CD4-positive, alpha-beta T cell (primary cell): ENCODE data around the gene STOM. TPM values are rescaled to one million over a fixed set of nuclear protein-coding genes. Genes with fewer than 3 reads are reported as not detected.

ENCODE experiments used
- ATAC-seq: fragments of 200-7000 bp; cut with Tn5 transposase; one replicate; pipeline ENCODE4 v1.10.0; 2022; ENCODE audit warnings: mild to moderate bottlenecking; ENCODE audit not compliant: poor library complexity
- CTCF ChIA-PET: fragments of 350-600 bp; sonication (Branson Sonifier 250); formaldehyde crosslinking; loops from one replicate; lab custom pipeline; 2021; ENCODE audit warnings: antibody characterized with exemption, inconsistent platforms; lab: Charles Lee
- POLR2A ChIA-PET: fragments of 350-600 bp; sonication (Branson Sonifier 250); formaldehyde crosslinking; loops from one replicate; lab custom pipeline; 2021; ENCODE audit warnings: antibody characterized with exemption, inconsistent platforms; lab: Charles Lee
- DNase-seq, 14 experiments: peaks; one replicate each; pipeline ENCODE4 v3.0.0-alpha.2; 2013 to 2020; ENCODE audit warnings: mixed read lengths in 2 of 14
- H3K27ac ChIP-seq, 2 donors: one replicate each; pipeline versions ENCODE4 v1.5.1 to v1.7.0; 2013; ENCODE audit warnings: low read length in 2 of 2, low read depth in 1 of 2, mild to moderate bottlenecking in 1 of 2
- H3K27me3 ChIP-seq, 2 experiments: 1 replicate in 1 of 2; 2 replicates in 1 of 2; pipeline versions ENCODE4 v1.6.1 to v1.7.0; 2013; ENCODE audit warnings: low read length in 2 of 2, control low read depth in 1 of 2, mild to moderate bottlenecking in 1 of 2, moderate library complexity in 1 of 2; ENCODE audit not compliant: insufficient read depth in 2 of 2, control insufficient read depth in 1 of 2
- H3K36me3 ChIP-seq: one replicate; pipeline ENCODE4 v1.6.1; 2013; ENCODE audit warnings: low read length, control low read depth; ENCODE audit not compliant: insufficient read depth
- H3K4me1 ChIP-seq: one replicate; pipeline ENCODE4 v1.6.1; 2013; ENCODE audit warnings: low read length, control low read depth; ENCODE audit not compliant: insufficient read depth
- H3K4me3 ChIP-seq: one replicate; pipeline ENCODE4 v1.5.1; 2013; ENCODE audit warnings: mild to moderate bottlenecking, low read length, moderate library complexity
- H3K9me3 ChIP-seq, 2 experiments: 1 replicate in 1 of 2; 2 replicates in 1 of 2; pipeline versions ENCODE4 v1.6.1 to v1.7.0; 2013; ENCODE audit warnings: low read length in 2 of 2, mild to moderate bottlenecking in 2 of 2, control low read depth in 1 of 2, moderate library complexity in 1 of 2; ENCODE audit not compliant: control insufficient read depth in 1 of 2, insufficient read depth in 1 of 2
- H3K27ac Mint-ChIP-seq: one replicate; pipeline ENCODE4 v1.8.0; 2020; ENCODE audit warnings: mixed read lengths
- H3K27me3 Mint-ChIP-seq: one replicate; pipeline ENCODE4 v1.8.0; 2021; ENCODE audit warnings: mixed read lengths
- H3K36me3 Mint-ChIP-seq: one replicate; pipeline ENCODE4 v1.8.0; 2021; ENCODE audit warnings: low read depth, mixed read lengths
- H3K4me1 Mint-ChIP-seq: one replicate; pipeline ENCODE4 v1.8.0; 2021; ENCODE audit warnings: low read depth, mixed read lengths
- H3K4me3 Mint-ChIP-seq: one replicate; pipeline ENCODE4 v1.8.0; 2020; ENCODE audit warnings: mild to moderate bottlenecking, mixed read lengths
- H3K9me3 Mint-ChIP-seq: one replicate; pipeline ENCODE4 v1.8.0; 2020; ENCODE audit warnings: mixed read lengths
- intact Hi-C, 2 experiments: fragments of 100-400 bp; cut with DNase I in 1 of 2; cut with micrococcal nuclease in 1 of 2; formaldehyde crosslinking; loops; one replicate each; pipeline versions ENCODE4 v1.15.1 to v1.9.0; 2023 to 2025; cut with DNase I, micrococcal nuclease
- total RNA-seq, 174 experiments: library from RNA in 2 of 174; stranded (reverse) in 2 of 174; gene quantifications; one replicate each; pipeline ENCODE4 v1.2.3 and lab custom pipeline; 2021 to 2026
- TF ChIP-seq, protein P1 (sequence below): fragments of 200-600 bp; IDR thresholded peaks from one replicate; pipeline ENCODE4 v1.8.0; 2022; ENCODE audit warnings: antibody characterized with exemption, mild to moderate bottlenecking

STOM gene
- total RNA-seq, 2 experiments from 2014 or later = 26.1 to 27.9 TPM

DNA sequence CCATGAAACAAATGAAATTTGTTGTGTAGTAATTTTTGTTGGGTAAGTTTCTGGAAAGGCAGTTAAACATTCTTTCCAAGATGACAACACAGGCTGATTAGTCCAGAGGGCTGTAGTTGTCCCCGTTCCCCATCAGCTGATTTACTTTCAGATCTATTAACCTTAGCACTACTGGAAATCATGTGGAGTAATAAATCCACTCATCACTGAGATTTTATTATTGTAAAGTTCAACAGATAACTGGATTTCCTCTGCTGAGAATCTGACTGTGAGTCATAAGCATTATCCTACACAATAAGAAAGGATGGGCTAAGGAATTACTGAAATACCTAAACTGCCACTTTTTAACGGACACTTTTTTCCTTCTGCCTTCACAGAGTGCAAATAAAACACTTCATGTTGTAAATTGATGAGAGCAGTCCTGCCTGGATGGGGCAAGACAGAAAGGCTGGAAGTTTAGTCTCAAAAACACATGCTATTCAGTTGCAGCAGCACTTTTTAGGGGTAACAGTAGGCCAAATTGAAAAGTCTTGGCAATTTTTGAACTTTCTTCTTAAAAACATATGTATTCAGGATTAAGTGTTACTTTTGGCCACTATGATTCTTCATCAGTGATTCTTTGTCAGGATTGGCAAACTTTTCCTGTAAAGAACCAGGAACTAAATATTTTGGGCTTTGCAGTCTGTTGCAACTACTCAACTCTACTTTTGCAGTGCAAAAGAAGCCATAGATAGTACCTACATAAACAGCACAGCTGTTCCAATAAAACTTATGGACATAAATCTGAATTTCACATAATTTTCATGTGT is 7.0 kb downstream of the STOM start:
- ChIA-PET POLR2A (interaction anchor here (1.8 kb wide), 1 partner anchor 9 kb away, joined by 8 read pairs; no protein-coding TSS in a partner anchor), CTCF (interaction anchor here (1.0 to 3.4 kb wide), 4 partner anchors 9 to 43 kb away, joined by 3 to 16 read pairs (median 4); no protein-coding TSS in a partner anchor)
- Mint-ChIP-seq H3K9me3 (no peaks in the 10 kb centered on the region), H3K27me3 (no peaks in the 10 kb centered on the region), H3K36me3 (no peaks in the 10 kb centered on the region), H3K4me3 (no peak overlapping the region), H3K27ac (no peak overlapping the region), H3K4me1 (peaks cover 70% of the 10 kb centered on the region)
- no peaks in the 10 kb centered on the region for H3K9me3 ChIP-seq
- H3K4me1 ChIP-seq = peaks cover 12% of the 10 kb centered on the region
- no peak overlapping the region for H3K4me3 ChIP-seq
- peaks cover 4% of the 10 kb centered on the region for H3K36me3 ChIP-seq
- no peak for DNase-seq
- intact Hi-C loops = no loop called here
- TF ChIP-seq, protein P1, sequence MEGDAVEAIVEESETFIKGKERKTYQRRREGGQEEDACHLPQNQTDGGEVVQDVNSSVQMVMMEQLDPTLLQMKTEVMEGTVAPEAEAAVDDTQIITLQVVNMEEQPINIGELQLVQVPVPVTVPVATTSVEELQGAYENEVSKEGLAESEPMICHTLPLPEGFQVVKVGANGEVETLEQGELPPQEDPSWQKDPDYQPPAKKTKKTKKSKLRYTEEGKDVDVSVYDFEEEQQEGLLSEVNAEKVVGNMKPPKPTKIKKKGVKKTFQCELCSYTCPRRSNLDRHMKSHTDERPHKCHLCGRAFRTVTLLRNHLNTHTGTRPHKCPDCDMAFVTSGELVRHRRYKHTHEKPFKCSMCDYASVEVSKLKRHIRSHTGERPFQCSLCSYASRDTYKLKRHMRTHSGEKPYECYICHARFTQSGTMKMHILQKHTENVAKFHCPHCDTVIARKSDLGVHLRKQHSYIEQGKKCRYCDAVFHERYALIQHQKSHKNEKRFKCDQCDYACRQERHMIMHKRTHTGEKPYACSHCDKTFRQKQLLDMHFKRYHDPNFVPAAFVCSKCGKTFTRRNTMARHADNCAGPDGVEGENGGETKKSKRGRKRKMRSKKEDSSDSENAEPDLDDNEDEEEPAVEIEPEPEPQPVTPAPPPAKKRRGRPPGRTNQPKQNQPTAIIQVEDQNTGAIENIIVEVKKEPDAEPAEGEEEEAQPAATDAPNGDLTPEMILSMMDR = no peak
- no peak for ATAC-seq
- H3K27me3 ChIP-seq = no peaks in the 10 kb centered on the region
- H3K27ac ChIP-seq = no peak overlapping the region

DNA sequence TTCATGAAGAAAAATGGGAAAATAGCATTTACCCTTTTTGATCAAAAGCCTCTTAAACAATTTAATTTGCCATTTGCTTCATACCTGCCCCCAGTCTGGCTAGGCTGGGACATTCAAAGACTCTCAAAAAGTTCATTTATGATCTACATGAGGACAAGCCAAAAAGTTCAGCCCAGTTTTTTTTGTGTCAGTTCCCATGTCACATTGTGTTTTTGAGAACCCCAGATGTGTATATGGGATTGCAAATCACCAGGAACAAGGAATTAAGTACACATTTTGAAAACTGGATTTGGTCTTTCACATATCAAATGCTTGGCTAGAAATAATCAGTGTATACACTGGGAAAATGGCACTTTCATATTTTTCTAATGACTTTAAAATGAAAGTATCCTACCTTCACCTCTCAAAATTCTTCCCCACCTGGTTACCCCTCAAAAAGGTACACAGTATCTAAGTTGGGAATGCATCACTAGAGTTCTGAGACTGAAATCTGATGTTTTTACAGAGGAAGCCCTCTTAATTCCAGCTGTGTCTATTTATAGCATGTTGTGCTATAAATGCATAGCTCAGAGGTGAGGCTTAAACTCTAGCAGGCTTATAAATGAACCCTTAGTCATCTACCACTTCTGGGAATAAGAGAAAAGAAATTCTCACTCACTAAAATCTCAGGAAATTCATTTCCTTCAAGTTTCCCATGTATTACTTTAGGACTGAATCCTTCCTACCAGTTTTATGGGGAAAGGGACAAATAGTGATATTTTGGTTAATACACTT is 9.3 kb downstream of the STOM start:
- CTCF ChIA-PET = interaction anchor here (0.7 kb wide), 1 partner anchor 569 kb away, joined by 3 read pairs; no protein-coding TSS in a partner anchor
- Mint-ChIP-seq H3K27me3 (no peaks in the 10 kb centered on the region), H3K4me1 (peaks cover 70% of the 10 kb centered on the region), H3K4me3 (no peak overlapping the region), H3K36me3 (peaks cover 4% of the 10 kb centered on the region), H3K9me3 (no peaks in the 10 kb centered on the region), H3K27ac (no peak overlapping the region)
- intact Hi-C loops = no loop called here
- no peaks in the 10 kb centered on the region for H3K9me3 ChIP-seq
- no peaks in the 10 kb centered on the region for H3K27me3 ChIP-seq
- DNase-seq = no peak
- no peak overlapping the region for H3K4me3 ChIP-seq
- TF ChIP-seq, protein P1 = no peak
- peaks cover 2% of the 10 kb centered on the region for H3K36me3 ChIP-seq
- H3K27ac ChIP-seq = no peak overlapping the region
- H3K4me1 ChIP-seq = peaks cover 24% of the 10 kb centered on the region
- POLR2A ChIA-PET = no interaction called here
- ATAC-seq = no peak

DNA sequence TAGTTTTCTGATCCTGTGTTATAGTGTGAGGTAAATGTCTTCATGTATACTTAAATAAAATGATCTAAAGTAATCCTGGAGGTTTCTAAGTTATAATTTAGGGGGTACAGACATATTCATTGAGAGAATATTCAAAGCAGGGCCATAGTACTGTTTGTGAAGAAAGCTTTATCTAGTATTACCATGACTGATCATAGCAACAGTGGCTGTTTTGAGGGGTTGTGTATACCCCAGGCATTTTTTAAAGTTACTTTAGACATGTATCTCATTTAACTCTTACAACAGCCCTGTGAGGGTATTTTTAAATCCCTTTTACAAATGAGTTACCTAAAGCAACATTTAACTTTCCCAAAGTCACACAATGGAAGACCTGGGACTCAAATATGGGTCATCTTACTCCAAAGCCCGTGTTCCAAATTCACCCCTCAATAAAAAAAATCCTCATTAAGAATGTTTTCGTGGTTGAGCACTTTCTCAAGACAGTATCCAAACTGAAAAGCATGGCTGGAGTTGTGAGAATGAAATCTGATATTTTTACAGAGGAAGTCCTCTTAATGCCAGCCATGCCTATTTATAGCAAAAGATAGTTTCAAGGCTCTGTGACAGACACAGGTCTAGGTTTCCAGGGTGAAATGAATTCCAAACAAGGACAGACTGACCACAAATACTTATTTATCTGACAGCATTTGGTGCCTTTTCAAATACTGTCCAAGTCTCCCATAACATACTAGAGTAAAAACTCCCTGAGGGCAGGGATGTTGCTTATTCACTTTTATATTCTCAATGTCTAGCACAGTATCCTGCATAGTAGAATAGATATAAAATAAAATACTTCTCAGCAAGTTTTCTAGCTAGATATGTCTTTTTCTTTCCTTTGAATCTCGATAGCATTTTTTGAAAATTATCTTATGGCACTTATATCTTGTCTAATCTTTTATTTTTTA is 10.4 kb downstream of the STOM start:
- Mint-ChIP-seq H3K4me3 (no peak overlapping the region), H3K9me3 (no peaks in the 10 kb centered on the region), H3K27ac (peak overlapping the region; percentile 55), H3K27me3 (no peaks in the 10 kb centered on the region), H3K36me3 (peaks cover 4% of the 10 kb centered on the region), H3K4me1 (peaks cover 61% of the 10 kb centered on the region)
- DNase-seq (no peak), ATAC-seq (no peak)
- peak overlapping the region in 1 of 2 donors; percentile 36 for H3K27ac ChIP-seq
- peaks cover 34% of the 10 kb centered on the region for H3K4me1 ChIP-seq
- H3K9me3 ChIP-seq = no peaks in the 10 kb centered on the region
- H3K4me3 ChIP-seq = no peak overlapping the region
- CTCF ChIA-PET = interaction anchor here (1.9 kb wide), 1 partner anchor 39 kb away, joined by 11 read pairs; no protein-coding TSS in a partner anchor
- TF ChIP-seq, protein P1 = no peak
- peaks cover 6% of the 10 kb centered on the region for H3K36me3 ChIP-seq
- POLR2A ChIA-PET = interaction anchor here (1.6 kb wide), 1 partner anchor 9 kb away, joined by 5 read pairs; no protein-coding TSS in a partner anchor
- intact Hi-C loops = no loop called here
- H3K27me3 ChIP-seq = no peaks in the 10 kb centered on the region
